Uterus (tissue), 2 donors: ENCODE results near the gene NAV3.

ENCODE experiments used
- POLR2A ChIP-seq, 2 donors: fragments of 450-650 bp; IDR thresholded peaks; one replicate each; pipeline ENCODE4 v1.6.1; 2016; ENCODE audit warnings: antibody characterized with exemption in 2 of 2, mild to moderate bottlenecking in 1 of 2, moderate library complexity in 1 of 2
- TF ChIP-seq, protein P1 (sequence below), 4 experiments: fragments of 200-600 bp in 2 of 4; fragments of 450-650 bp in 2 of 4; sonication (generic) in 2 of 4; IDR thresholded peaks; one replicate each; pipeline ENCODE4 v1.5.1; 2016 to 2019; ENCODE audit warnings: antibody characterized with exemption in 4 of 4, mild to moderate bottlenecking in 2 of 4, moderate library complexity in 1 of 4

DNA sequence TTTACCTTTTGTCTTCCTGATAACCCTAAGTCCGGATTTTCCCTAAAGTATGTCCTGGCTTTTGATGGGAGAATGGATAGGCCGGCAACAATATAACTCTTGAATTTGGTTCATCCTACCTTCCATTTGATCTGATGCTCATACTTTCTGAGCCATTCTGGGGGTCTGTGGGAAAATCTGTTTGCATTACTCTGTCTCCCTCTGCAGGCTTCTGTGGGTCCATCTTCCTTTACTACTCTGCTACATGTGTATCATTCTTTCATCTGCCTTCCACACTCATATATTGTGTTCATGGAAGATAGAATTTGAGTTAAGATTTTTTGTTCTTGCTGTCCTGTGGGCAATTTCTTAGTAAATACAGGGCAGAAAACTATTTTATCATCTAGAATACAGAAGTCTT, 101.5 kb downstream of the NAV3 start:
- TF ChIP-seq, protein P1, sequence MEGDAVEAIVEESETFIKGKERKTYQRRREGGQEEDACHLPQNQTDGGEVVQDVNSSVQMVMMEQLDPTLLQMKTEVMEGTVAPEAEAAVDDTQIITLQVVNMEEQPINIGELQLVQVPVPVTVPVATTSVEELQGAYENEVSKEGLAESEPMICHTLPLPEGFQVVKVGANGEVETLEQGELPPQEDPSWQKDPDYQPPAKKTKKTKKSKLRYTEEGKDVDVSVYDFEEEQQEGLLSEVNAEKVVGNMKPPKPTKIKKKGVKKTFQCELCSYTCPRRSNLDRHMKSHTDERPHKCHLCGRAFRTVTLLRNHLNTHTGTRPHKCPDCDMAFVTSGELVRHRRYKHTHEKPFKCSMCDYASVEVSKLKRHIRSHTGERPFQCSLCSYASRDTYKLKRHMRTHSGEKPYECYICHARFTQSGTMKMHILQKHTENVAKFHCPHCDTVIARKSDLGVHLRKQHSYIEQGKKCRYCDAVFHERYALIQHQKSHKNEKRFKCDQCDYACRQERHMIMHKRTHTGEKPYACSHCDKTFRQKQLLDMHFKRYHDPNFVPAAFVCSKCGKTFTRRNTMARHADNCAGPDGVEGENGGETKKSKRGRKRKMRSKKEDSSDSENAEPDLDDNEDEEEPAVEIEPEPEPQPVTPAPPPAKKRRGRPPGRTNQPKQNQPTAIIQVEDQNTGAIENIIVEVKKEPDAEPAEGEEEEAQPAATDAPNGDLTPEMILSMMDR (IDR thresholded peaks at IDR 0.05), result no peak
- TF ChIP-seq POLR2A (IDR thresholded peaks at IDR 0.05), result no peak
